ENCODE results near the gene JAK1. TPM values are rescaled to one million over a fixed set of nuclear protein-coding genes. Genes with fewer than 3 reads are reported as not detected.

The JAK1 gene
- total and polyA plus RNA-seq, 2 experiments from 2014 or later = 8.0 to 19.5 TPM

DNA sequence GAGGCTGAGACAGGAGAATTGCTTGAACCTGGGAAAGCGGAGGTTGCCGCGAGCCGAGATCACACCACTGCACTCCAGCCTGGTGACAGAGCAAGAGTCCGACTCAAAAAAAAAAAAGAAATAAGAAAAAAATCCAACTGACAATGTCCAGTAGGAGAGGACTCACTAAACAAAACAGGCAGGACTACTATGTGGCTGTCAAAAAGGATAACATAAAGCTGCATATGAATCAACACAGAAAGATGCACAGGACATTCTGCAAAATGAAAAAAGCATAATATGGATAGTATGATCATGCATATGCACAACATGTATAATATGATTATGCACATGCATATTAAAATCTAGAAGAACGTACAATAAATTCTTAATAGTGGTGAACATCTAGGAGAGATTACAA lies 80.7 kb downstream of the JAK1 start:
- H3K4me2 ChIP-seq = no peak overlapping the region
- peaks cover 36% of the 10 kb centered on the region for H3K4me1 Mint-ChIP-seq

More for the DNA sequence above, 80.7 kb downstream of the JAK1 start:
- Histone ChIP-seq H2AFZ (no peak overlapping the region), H3K79me2 (replicated peaks; ENCODE audit: insufficient read depth) (no peaks in the 10 kb centered on the region), H4K20me1 (replicated peaks; ENCODE audit: insufficient read depth) (no peaks in the 10 kb centered on the region), H3F3A (replicated peaks; ENCODE audit: low read depth) (no peaks in the 10 kb centered on the region), H3K27me3 (ENCODE audit: insufficient read depth) (no peaks in the 10 kb centered on the region), H3K4me1 (ENCODE audit: insufficient read depth) (peaks cover 6% of the 10 kb centered on the region), H3K4me3 (no peak overlapping the region), H3K9me2 (ENCODE audit: insufficient read depth) (no peaks in the 10 kb centered on the region), H3K36me3 (ENCODE audit: insufficient read depth) (no peaks in the 10 kb centered on the region), H3K27ac (ENCODE audit: low read depth) (no peak overlapping the region)
- H3K36me3 Mint-ChIP-seq (ENCODE audit: low read depth) = no peaks in the 10 kb centered on the region
- no peak overlapping the region for H3K4me3 Mint-ChIP-seq
- TF ChIP-seq, protein P1, sequence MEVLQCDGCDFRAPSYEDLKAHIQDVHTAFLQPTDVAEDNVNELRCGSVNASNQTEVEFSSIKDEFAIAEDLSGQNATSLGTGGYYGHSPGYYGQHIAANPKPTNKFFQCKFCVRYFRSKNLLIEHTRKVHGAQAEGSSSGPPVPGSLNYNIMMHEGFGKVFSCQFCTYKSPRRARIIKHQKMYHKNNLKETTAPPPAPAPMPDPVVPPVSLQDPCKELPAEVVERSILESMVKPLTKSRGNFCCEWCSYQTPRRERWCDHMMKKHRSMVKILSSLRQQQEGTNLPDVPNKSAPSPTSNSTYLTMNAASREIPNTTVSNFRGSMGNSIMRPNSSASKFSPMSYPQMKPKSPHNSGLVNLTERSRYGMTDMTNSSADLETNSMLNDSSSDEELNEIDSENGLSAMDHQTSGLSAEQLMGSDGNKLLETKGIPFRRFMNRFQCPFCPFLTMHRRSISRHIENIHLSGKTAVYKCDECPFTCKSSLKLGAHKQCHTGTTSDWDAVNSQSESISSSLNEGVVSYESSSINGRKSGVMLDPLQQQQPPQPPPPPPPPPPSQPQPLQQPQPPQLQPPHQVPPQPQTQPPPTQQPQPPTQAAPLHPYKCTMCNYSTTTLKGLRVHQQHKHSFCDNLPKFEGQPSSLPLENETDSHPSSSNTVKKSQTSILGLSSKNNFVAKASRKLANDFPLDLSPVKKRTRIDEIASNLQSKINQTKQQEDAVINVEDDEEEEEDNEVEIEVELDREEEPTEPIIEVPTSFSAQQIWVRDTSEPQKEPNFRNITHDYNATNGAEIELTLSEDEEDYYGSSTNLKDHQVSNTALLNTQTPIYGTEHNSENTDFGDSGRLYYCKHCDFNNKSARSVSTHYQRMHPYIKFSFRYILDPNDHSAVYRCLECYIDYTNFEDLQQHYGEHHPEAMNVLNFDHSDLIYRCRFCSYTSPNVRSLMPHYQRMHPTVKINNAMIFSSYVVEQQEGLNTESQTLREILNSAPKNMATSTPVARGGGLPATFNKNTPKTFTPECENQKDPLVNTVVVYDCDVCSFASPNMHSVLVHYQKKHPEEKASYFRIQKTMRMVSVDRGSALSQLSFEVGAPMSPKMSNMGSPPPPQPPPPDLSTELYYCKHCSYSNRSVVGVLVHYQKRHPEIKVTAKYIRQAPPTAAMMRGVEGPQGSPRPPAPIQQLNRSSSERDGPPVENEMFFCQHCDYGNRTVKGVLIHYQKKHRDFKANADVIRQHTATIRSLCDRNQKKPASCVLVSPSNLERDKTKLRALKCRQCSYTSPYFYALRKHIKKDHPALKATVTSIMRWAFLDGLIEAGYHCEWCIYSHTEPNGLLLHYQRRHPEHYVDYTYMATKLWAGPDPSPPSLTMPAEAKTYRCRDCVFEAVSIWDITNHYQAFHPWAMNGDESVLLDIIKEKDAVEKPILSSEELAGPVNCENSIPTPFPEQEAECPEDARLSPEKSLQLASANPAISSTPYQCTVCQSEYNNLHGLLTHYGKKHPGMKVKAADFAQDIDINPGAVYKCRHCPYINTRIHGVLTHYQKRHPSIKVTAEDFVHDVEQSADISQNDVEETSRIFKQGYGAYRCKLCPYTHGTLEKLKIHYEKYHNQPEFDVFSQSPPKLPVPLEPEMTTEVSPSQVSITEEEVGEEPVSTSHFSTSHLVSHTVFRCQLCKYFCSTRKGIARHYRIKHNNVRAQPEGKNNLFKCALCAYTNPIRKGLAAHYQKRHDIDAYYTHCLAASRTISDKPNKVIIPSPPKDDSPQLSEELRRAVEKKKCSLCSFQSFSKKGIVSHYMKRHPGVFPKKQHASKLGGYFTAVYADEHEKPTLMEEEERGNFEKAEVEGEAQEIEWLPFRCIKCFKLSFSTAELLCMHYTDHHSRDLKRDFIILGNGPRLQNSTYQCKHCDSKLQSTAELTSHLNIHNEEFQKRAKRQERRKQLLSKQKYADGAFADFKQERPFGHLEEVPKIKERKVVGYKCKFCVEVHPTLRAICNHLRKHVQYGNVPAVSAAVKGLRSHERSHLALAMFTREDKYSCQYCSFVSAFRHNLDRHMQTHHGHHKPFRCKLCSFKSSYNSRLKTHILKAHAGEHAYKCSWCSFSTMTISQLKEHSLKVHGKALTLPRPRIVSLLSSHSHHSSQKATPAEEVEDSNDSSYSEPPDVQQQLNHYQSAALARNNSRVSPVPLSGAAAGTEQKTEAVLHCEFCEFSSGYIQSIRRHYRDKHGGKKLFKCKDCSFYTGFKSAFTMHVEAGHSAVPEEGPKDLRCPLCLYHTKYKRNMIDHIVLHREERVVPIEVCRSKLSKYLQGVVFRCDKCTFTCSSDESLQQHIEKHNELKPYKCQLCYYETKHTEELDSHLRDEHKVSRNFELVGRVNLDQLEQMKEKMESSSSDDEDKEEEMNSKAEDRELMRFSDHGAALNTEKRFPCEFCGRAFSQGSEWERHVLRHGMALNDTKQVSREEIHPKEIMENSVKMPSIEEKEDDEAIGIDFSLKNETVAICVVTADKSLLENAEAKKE (CRISPR knock-in tag; IDR thresholded peaks at IDR 0.05) = no peak
- TF ChIP-seq STAT1 (IDR thresholded peaks at IDR 0.05; ENCODE audit: unreplicated experiment) (no peak), ZNF114 (CRISPR knock-in tag; IDR thresholded peaks at IDR 0.05) (no peak), NANOG (IDR thresholded peaks at IDR 0.05; ENCODE audit: borderline replicate concordance) (no peak), EZH2 (IDR thresholded peaks at IDR 0.05; ENCODE audit: low read depth, unreplicated experiment) (no peak), EZH2phosphoT487 (IDR thresholded peaks at IDR 0.05; ENCODE audit: unreplicated experiment) (no peak), CREB1 (CRISPR knock-in tag; IDR thresholded peaks at IDR 0.05; ENCODE audit: low read depth) (no peak), JUNB (IDR thresholded peaks at IDR 0.05; ENCODE audit: unreplicated experiment) (no peak), ZNF331 (CRISPR knock-in tag; IDR thresholded peaks at IDR 0.05; ENCODE audit: low read depth) (no peak), POLR2AphosphoS5 (IDR thresholded peaks at IDR 0.05; ENCODE audit: low read depth) (no peak)
- TF ChIP-seq, protein P2, sequence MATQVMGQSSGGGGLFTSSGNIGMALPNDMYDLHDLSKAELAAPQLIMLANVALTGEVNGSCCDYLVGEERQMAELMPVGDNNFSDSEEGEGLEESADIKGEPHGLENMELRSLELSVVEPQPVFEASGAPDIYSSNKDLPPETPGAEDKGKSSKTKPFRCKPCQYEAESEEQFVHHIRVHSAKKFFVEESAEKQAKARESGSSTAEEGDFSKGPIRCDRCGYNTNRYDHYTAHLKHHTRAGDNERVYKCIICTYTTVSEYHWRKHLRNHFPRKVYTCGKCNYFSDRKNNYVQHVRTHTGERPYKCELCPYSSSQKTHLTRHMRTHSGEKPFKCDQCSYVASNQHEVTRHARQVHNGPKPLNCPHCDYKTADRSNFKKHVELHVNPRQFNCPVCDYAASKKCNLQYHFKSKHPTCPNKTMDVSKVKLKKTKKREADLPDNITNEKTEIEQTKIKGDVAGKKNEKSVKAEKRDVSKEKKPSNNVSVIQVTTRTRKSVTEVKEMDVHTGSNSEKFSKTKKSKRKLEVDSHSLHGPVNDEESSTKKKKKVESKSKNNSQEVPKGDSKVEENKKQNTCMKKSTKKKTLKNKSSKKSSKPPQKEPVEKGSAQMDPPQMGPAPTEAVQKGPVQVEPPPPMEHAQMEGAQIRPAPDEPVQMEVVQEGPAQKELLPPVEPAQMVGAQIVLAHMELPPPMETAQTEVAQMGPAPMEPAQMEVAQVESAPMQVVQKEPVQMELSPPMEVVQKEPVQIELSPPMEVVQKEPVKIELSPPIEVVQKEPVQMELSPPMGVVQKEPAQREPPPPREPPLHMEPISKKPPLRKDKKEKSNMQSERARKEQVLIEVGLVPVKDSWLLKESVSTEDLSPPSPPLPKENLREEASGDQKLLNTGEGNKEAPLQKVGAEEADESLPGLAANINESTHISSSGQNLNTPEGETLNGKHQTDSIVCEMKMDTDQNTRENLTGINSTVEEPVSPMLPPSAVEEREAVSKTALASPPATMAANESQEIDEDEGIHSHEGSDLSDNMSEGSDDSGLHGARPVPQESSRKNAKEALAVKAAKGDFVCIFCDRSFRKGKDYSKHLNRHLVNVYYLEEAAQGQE (IDR thresholded peaks at IDR 0.05; ENCODE audit: unreplicated experiment) = no peak
- TF ChIP-seq, protein P3, sequence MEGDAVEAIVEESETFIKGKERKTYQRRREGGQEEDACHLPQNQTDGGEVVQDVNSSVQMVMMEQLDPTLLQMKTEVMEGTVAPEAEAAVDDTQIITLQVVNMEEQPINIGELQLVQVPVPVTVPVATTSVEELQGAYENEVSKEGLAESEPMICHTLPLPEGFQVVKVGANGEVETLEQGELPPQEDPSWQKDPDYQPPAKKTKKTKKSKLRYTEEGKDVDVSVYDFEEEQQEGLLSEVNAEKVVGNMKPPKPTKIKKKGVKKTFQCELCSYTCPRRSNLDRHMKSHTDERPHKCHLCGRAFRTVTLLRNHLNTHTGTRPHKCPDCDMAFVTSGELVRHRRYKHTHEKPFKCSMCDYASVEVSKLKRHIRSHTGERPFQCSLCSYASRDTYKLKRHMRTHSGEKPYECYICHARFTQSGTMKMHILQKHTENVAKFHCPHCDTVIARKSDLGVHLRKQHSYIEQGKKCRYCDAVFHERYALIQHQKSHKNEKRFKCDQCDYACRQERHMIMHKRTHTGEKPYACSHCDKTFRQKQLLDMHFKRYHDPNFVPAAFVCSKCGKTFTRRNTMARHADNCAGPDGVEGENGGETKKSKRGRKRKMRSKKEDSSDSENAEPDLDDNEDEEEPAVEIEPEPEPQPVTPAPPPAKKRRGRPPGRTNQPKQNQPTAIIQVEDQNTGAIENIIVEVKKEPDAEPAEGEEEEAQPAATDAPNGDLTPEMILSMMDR (conservative IDR thresholded peaks at IDR 0.05; ENCODE audit: low read depth in 2 of 2) = no peak
- TF ChIP-seq, protein P4, sequence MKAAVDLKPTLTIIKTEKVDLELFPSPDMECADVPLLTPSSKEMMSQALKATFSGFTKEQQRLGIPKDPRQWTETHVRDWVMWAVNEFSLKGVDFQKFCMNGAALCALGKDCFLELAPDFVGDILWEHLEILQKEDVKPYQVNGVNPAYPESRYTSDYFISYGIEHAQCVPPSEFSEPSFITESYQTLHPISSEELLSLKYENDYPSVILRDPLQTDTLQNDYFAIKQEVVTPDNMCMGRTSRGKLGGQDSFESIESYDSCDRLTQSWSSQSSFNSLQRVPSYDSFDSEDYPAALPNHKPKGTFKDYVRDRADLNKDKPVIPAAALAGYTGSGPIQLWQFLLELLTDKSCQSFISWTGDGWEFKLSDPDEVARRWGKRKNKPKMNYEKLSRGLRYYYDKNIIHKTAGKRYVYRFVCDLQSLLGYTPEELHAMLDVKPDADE (IDR thresholded peaks at IDR 0.05) = no peak
- no peak overlapping the region for H3K27ac Mint-ChIP-seq
- ATAC-seq (no peak), DNase-seq (ENCODE audit: low spot score) (no peak)
- no peaks in the 10 kb centered on the region for H3K9me3 Mint-ChIP-seq
- peaks cover 3% of the 10 kb centered on the region for H3K27me3 Mint-ChIP-seq (ENCODE audit: insufficient read depth, low read depth, poor library complexity)

All from GM23338 (cell line).